Stimulated activated CD4-positive, alpha-beta T cell treated with anti-CD3 and anti-CD28 coated beads, Interleukin-1b, Interleukin-23, amount 100 ng/mL, for 48 hours (primary cell): ENCODE results near the gene IQCM.

Experiments used
- DNase-seq: peaks from one replicate; pipeline ENCODE4 v3.0.0-alpha.2; 2020

IQCM gene

GRCh38 chr4:149815743-149816142 is at the start of gene IQCM:
Gene IQCM (minus strand): TSS chr4:149815843. CDS start chr4:149742691, 73,152 bp downstream.
- no peak for DNase-seq

- DNase-seq, result no peak
Observed at GRCh38 chr4:149857446-149857845, 41.8 kb upstream of the IQCM start.

GRCh38 chr4:149845743-149846142 is 30.1 kb upstream of the IQCM start:
- no peak for DNase-seq

- no peak for DNase-seq
Observed at GRCh38 chr4:149841686-149842085, 26.0 kb upstream of the IQCM start.

- no peak for DNase-seq
Observed at GRCh38 chr4:149838036-149838435, 22.4 kb upstream of the IQCM start.

GRCh38 chr4:149836546-149836945 is 20.9 kb upstream of the IQCM start:
- no peak for DNase-seq

GRCh38 chr4:149835280-149835679 is 19.6 kb upstream of the IQCM start:
- no peak for DNase-seq

GRCh38 chr4:149831656-149832208 is 16.1 kb upstream of the IQCM start:
- no peak for DNase-seq

- no peak for DNase-seq
Observed at GRCh38 chr4:149830823-149831222, 15.2 kb upstream of the IQCM start.

GRCh38 chr4:149825336-149825735 is 9.7 kb upstream of the IQCM start:
- no peak for DNase-seq

GRCh38 chr4:149823769-149824221 is 8.2 kb upstream of the IQCM start:
- DNase-seq, result no peak

- DNase-seq, result no peak
Observed at GRCh38 chr4:149801416-149801815, 14.2 kb downstream of the IQCM start.

- no peak for DNase-seq
Observed at GRCh38 chr4:149799546-149799945, 16.1 kb downstream of the IQCM start.

- no peak for DNase-seq
Observed at GRCh38 chr4:149796381-149796780, 19.3 kb downstream of the IQCM start.

- no peak for DNase-seq
Observed at GRCh38 chr4:149795256-149795655, 20.4 kb downstream of the IQCM start.

GRCh38 chr4:149794352-149794751 is 21.3 kb downstream of the IQCM start:
- DNase-seq, result no peak

GRCh38 chr4:149793459-149793858 is 22.2 kb downstream of the IQCM start:
- DNase-seq, result no peak

GRCh38 chr4:149791851-149792250 is 23.8 kb downstream of the IQCM start:
- DNase-seq, result no peak

- DNase-seq, result no peak
Observed at GRCh38 chr4:149790172-149790907, 25.3 kb downstream of the IQCM start.

- DNase-seq, result no peak
Observed at GRCh38 chr4:149788300-149788699, 27.3 kb downstream of the IQCM start.

GRCh38 chr4:149785696-149786431 is 29.8 kb downstream of the IQCM start:
- DNase-seq, result no peak

- no peak for DNase-seq
Observed at GRCh38 chr4:149784018-149784417, 31.6 kb downstream of the IQCM start.

GRCh38 chr4:149781150-149781549 is 34.5 kb downstream of the IQCM start:
- no peak for DNase-seq

- no peak for DNase-seq
Observed at GRCh38 chr4:149768477-149768876, 47.2 kb downstream of the IQCM start.
